Muscle layer of duodenum (tissue), 2 donors: Measurements from ENCODE around the gene RTKN.

Experiments
- H3K27ac ChIP-seq: one replicate; pipeline ENCODE4 v1.7.0; 2013; ENCODE audit warnings: mild to moderate bottlenecking, low read length
- H3K27me3 ChIP-seq: one replicate; pipeline ENCODE4 v1.7.0; 2013; ENCODE audit warnings: low read depth, mild to moderate bottlenecking, control low read depth, low read length
- H3K36me3 ChIP-seq, 2 donors: one replicate each; pipeline ENCODE4 v1.7.0; 2013; ENCODE audit warnings: low read length in 2 of 2, control low read depth in 1 of 2, mild to moderate bottlenecking in 1 of 2; ENCODE audit not compliant: insufficient read depth in 2 of 2, control insufficient read depth in 1 of 2
- H3K4me1 ChIP-seq, 2 donors: one replicate each; pipeline ENCODE4 v1.7.0; 2013; ENCODE audit warnings: low read length in 2 of 2, mild to moderate bottlenecking in 2 of 2, control low read depth in 1 of 2, moderate library complexity in 1 of 2; ENCODE audit not compliant: insufficient read depth in 2 of 2, control insufficient read depth in 1 of 2
- H3K4me3 ChIP-seq, 2 donors: one replicate each; pipeline ENCODE4 v1.7.0; 2013; ENCODE audit warnings: low read length in 2 of 2, low read depth in 1 of 2, mild to moderate bottlenecking in 1 of 2
- H3K9me3 ChIP-seq, 2 donors: one replicate each; pipeline ENCODE4 v1.7.0; 2013; ENCODE audit warnings: low read length in 2 of 2, control low read depth in 1 of 2, mild to moderate bottlenecking in 1 of 2; ENCODE audit not compliant: control insufficient read depth in 1 of 2
- donor health status: healthy.

The RTKN gene

GRCh38 chr2:74430502-74430901 is 11.2 kb downstream of the RTKN start:
- H3K27ac ChIP-seq: no peak overlapping the region
- H3K4me1 ChIP-seq: no peaks in the 10 kb centered on the region
- no peaks in the 10 kb centered on the region for H3K27me3 ChIP-seq
- peaks cover 31 to 70% of the 10 kb centered on the region in 2 donors for H3K36me3 ChIP-seq
- no peak overlapping the region for H3K4me3 ChIP-seq
- H3K9me3 ChIP-seq: no peaks in the 10 kb centered on the region

DNA sequence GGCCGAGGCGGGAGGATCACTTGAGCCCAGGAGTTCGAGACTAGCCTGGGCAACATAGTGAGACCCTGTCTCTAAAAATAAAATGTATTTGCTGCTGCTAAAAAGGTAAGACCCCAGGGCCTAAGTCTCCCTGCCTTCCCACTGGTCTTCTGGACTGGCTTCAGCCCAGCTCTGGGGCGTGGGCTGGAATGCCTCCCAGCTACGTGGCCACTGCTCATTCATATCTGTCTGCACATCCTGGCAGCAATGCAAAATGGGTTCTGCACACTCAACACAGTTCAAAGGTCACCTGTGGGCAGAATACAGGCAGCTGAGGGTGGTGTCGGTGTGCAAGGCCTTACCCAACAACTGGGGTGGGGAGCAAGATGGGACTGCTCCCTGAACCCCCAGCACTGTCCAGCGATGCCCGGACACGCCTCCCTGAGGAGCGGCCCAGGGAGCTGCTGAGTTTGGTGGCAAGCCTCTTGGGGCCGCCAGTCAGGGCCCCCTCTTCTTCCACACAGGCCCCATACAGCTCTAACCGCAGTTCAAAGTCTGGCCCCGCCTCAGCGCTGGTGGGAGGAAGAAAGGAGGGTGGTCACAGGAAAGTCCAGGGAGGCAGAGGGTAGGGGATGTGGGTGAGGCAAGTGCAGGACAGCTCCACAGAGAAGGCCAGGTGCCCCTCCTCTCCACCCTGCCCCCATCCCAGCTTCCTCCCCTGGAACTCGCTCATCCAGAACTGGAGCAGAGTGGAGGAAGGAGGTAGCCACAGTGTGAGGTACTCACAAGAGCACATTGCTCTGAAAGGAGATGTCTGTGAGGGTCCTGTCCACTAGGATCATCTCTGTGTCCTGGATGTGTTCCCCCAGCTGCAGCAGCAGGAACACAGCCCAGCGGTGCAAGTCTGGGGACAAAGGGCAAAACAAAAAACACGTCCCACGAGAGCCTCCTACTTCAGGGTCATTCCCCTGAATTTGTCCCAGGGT is 12.0 kb downstream of the RTKN start:
- Histone ChIP-seq H3K27ac (no peak overlapping the region), H3K27me3 (no peaks in the 10 kb centered on the region), H3K4me1 (no peaks in the 10 kb centered on the region), H3K36me3 (peaks cover 31 to 70% of the 10 kb centered on the region in 2 donors), H3K4me3 (no peak overlapping the region), H3K9me3 (no peaks in the 10 kb centered on the region)

GRCh38 chr2:74428675-74429074 is 13.1 kb downstream of the RTKN start:
- Histone ChIP-seq H3K27ac (no peak overlapping the region), H3K36me3 (peaks cover 31 to 70% of the 10 kb centered on the region in 2 donors), H3K4me1 (no peaks in the 10 kb centered on the region), H3K27me3 (no peaks in the 10 kb centered on the region), H3K4me3 (no peak overlapping the region), H3K9me3 (no peaks in the 10 kb centered on the region)

GRCh38 chr2:74427551-74427950 is 14.2 kb downstream of the RTKN start:
- peaks cover 31 to 68% of the 10 kb centered on the region in 2 donors for H3K36me3 ChIP-seq
- no peak overlapping the region for H3K4me3 ChIP-seq

DNA sequence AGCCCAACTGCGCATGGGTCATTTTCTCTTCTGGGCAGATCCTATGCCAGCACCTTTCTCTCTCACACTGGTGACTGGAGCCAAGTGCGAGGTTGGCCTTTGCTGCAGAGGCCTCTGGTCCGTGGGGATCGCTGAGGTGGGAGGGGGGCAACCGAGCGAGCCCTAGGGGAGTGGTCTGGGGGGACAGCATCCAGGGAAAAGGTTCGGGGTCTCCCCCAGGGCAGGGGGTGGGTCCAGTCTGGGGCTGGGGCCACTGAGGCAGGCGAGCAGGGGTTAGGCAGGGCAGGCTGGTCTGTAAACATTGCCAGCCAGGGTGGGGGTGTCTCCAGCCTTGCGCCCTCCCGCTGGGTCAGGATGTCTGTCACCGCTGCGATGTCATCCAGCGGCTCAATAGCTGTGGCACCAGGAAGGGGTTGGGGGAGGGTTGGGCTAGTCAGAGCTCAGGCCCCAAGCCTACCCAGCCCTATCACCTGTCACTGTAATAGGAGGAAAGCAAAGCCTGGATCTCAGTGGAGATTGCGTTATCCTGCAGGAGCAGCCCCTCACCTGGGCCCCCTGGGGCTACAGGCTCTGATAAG is 15.5 kb downstream of the RTKN start:
- Histone ChIP-seq H3K4me1 (peaks cover 0 to 7% of the 10 kb centered on the region in 2 donors), H3K27me3 (no peaks in the 10 kb centered on the region), H3K9me3 (no peaks in the 10 kb centered on the region), H3K36me3 (peaks cover 31 to 56% of the 10 kb centered on the region in 2 donors), H3K4me3 (no peak overlapping the region), H3K27ac (no peak overlapping the region)

More at GRCh38 chr2:74427551-74427950, 14.2 kb downstream of the RTKN start:
- H3K27ac ChIP-seq: no peak overlapping the region
- no peaks in the 10 kb centered on the region for H3K27me3 ChIP-seq
- H3K9me3 ChIP-seq: no peaks in the 10 kb centered on the region
- H3K4me1 ChIP-seq: no peaks in the 10 kb centered on the region

DNA sequence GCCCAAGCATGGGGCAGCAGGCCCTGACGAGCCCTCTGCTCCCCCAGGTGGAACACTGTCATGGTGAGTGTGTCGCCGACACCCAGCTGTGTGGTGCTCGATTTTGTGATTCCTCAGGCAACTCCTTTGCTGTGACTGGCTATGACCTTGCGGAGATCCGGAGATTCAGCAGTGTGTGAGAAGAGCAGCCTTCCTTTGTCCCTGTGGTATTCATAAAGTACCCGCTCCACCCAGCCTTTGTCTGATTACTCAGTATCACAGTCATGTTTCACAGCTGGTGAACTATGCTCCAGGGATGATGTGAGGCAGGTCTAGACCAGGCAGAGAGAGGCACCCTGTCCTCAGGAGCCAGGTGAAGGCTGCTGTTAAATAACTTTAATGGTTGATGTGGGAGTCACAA is 16.2 kb downstream of the RTKN start:
- Histone ChIP-seq H3K27ac (no peak overlapping the region), H3K4me1 (peaks cover 0 to 7% of the 10 kb centered on the region in 2 donors), H3K9me3 (no peaks in the 10 kb centered on the region), H3K4me3 (no peak overlapping the region), H3K27me3 (no peaks in the 10 kb centered on the region), H3K36me3 (peaks cover 31 to 49% of the 10 kb centered on the region in 2 donors)

- H3K36me3 ChIP-seq: peaks cover 27 to 44% of the 10 kb centered on the region in 2 donors
These were observed 16.7 kb downstream of the RTKN start for GRCh38 chr2:74424995-74425406.

GRCh38 chr2:74424139-74424992 is 17.4 kb downstream of the RTKN start:
- Histone ChIP-seq H3K36me3 (peaks cover 20 to 38% of the 10 kb centered on the region in 2 donors), H3K27ac (no peak overlapping the region), H3K4me1 (peaks cover 0 to 7% of the 10 kb centered on the region in 2 donors), H3K27me3 (no peaks in the 10 kb centered on the region), H3K9me3 (no peaks in the 10 kb centered on the region), H3K4me3 (no peak overlapping the region)

More at GRCh38 chr2:74424995-74425406, 16.7 kb downstream of the RTKN start:
- Histone ChIP-seq H3K27me3 (no peaks in the 10 kb centered on the region), H3K9me3 (no peaks in the 10 kb centered on the region), H3K27ac (no peak overlapping the region), H3K4me3 (no peak overlapping the region), H3K4me1 (peaks cover 0 to 7% of the 10 kb centered on the region in 2 donors)

- Histone ChIP-seq H3K4me1 (peaks cover 0 to 7% of the 10 kb centered on the region in 2 donors), H3K36me3 (peaks cover 12 to 29% of the 10 kb centered on the region in 2 donors), H3K27ac (no peak overlapping the region), H3K9me3 (no peaks in the 10 kb centered on the region), H3K4me3 (no peak overlapping the region), H3K27me3 (no peaks in the 10 kb centered on the region)
These were observed 18.3 kb downstream of the RTKN start for GRCh38 chr2:74423231-74424095.

GRCh38 chr2:74421221-74421870 is 20.4 kb downstream of the RTKN start, which contains the start of the genes C2orf81 and WDR54:
TSS of gene C2orf81 (minus strand) at chr2:74421619. CDS start at chr2:74421560, 59 bp downstream.
TSS of gene WDR54 (plus strand) at chr2:74421730. CDS start at chr2:74422154, 424 bp downstream.
- peaks cover 0 to 7% of the 10 kb centered on the region in 2 donors for H3K4me1 ChIP-seq
- no peaks in the 10 kb centered on the region for H3K27me3 ChIP-seq
- peak within 1 kb of the TSS; percentile 75 to 90 for H3K4me3 ChIP-seq
- H3K9me3 ChIP-seq: no peaks in the 10 kb centered on the region
- H3K27ac ChIP-seq: peak within 1 kb of the TSS; percentile 36
- peaks cover 0 to 8% of the 10 kb centered on the region in 2 donors for H3K36me3 ChIP-seq
